GM13976 (cell line): ENCODE results near the gene DISC1.

Experiments used
- DNase-seq: peaks from one replicate; pipeline ENCODE4 v3.0.0; 2012; ENCODE audit warnings: low spot score
- CTCF ChIP-seq: IDR thresholded peaks from 2 replicates; pipeline ENCODE4 v1.5.1; 2012; ENCODE audit warnings: borderline replicate concordance, mild to moderate bottlenecking; ENCODE audit not compliant: insufficient read depth; ENCODE audit errors: extremely low read depth, missing control alignments, control extremely low read depth
- in situ Hi-C: fragments of 300-500 bp; cut with MboI; formaldehyde crosslinking; loops from one replicate; pipeline ENCODE4 v1.12.0; 2022; ENCODE audit warnings: low sequenced_read_pairs, mixed read lengths, inconsistent platforms; ENCODE audit not compliant: unreplicated experiment

Gene DISC1

GRCh38 chr1:231803353-231803752 is 176.8 kb downstream of the DISC1 start:
- DNase-seq = no peak
- no peak for TF ChIP-seq CTCF
- in situ Hi-C loops = no loop called here

DNA sequence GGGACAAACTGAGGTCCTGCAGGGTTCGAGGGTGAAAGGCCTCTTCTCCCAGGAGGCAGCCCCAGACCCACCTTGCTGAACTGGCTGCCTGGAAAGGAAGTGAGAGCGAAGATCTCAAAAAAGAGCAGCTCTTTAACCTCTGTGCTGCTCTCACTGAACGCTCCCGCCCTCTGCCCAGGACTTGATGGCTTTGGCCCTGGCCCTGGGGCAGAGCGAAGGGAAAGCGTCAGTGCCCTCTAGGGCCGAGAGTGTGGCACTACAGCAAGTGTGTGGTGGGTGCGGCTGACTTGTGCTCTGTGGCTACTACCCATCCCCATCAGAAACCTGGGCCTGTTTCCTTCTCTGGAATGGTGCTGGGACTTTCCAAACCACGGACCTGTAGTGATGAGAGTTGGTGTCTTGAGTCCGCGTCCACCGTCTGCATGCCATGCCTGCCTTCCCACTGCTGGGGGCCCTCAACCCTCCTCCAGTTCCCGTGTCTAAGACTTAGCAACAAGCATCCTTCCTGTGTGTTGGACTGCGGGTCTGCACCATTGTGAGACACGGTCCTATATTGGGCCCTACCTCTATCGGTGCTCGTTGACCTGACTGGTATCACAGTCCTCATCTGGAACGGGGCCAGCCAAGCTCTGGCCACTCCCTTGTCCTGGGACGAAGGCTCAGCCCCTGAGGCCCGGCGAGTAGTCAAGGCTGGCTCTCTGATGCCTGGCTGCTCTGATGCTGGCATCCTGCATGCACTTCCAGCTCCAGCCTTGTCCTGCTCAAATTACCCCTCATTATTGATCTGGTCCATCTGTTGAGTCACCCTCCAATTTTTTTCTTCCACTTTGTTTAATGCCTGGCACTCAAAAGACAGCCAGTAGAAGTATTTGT is 180.3 kb downstream of the DISC1 start:
- TF ChIP-seq CTCF = peak; percentile 47
- in situ Hi-C loops = no loop called here
- peak; percentile 67 for DNase-seq

DNA sequence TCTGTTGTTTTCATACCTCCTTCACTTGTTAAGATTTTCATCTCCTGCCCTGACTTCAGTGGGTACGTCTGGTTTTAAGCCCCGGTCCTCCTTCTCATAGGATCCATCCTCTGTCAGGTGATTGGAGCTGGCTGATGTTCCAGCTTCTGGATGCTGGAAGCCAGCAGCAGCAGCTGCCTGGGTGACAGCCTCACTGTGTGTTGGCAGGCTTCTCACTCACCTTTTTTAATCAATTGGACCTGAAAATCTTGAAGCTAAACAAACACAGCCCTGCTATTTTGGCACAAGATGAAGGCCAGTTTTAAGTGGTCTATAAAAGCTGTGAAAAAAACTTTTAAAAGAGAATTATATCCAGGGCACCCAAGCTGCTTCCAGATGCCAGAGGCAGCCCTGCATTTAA is 181.0 kb downstream of the DISC1 start:
- no peak for DNase-seq
- TF ChIP-seq CTCF = no peak
- in situ Hi-C loops = no loop called here

- in situ Hi-C loops = no loop called here
- no peak for DNase-seq
- no peak for TF ChIP-seq CTCF
Observed at GRCh38 chr1:231808116-231808515, 181.5 kb downstream of the DISC1 start.

- no peak for TF ChIP-seq CTCF
- DNase-seq = no peak
- in situ Hi-C loops = no loop called here
Observed at GRCh38 chr1:231808990-231809389, 182.4 kb downstream of the DISC1 start.

DNA sequence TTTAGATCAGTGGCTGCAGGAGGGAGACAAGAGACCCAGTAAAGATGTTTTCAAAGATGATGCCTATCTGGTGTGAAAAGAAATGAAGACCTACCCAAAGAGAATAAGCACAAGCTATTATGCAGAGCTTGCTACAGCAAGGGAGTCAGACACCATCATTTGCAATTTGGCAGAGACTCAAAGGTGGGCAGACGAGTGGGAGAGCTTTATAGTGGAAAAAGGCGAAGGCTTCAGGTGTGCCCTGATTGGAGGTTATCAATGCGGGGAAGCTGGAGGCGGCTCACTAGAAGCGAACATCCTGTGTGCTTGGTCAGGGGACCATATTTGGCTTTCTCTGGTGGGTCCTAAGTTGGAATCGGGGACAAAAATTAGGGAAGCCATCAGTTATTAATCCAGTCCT is 183.8 kb downstream of the DISC1 start:
- DNase-seq = no peak
- in situ Hi-C loops = no loop called here
- no peak for TF ChIP-seq CTCF
